22Rv1 (cell line): Measurements from ENCODE around the gene SLC39A9.

ENCODE experiments used
- H3K27ac ChIP-seq: fragments of 450-650 bp; 2 replicates; pipeline ENCODE4 v1.5.1; 2017
- CTCF ChIP-seq: fragments of 450-650 bp; IDR thresholded peaks from 2 replicates; pipeline ENCODE4 v1.5.1; 2017; ENCODE audit warnings: mild to moderate bottlenecking
- ZFX ChIP-seq: fragments of 450-650 bp; IDR thresholded peaks from 2 replicates; pipeline ENCODE4 v1.6.1; 2017; ENCODE audit warnings: antibody characterized with exemption, borderline replicate concordance

The SLC39A9 gene

GRCh38 chr14:69354383-69355153 is 43.9 kb upstream of the SLC39A9 start:
- no peak overlapping the region for H3K27ac ChIP-seq
- TF ChIP-seq ZFX (no peak), CTCF (no peak)

- TF ChIP-seq ZFX (no peak), CTCF (no peak)
- H3K27ac ChIP-seq: no peak overlapping the region
Observed at GRCh38 chr14:69355154-69355597, 43.3 kb upstream of the SLC39A9 start.

- TF ChIP-seq ZFX (no peak), CTCF (no peak)
- H3K27ac ChIP-seq: no peak overlapping the region
Observed at GRCh38 chr14:69355607-69356281, 42.7 kb upstream of the SLC39A9 start.

- no peak for TF ChIP-seq CTCF
- TF ChIP-seq ZFX: no peak
Observed at GRCh38 chr14:69356903-69357543, 41.5 kb upstream of the SLC39A9 start.

GRCh38 chr14:69357544-69358200 is 40.8 kb upstream of the SLC39A9 start:
- H3K27ac ChIP-seq: peak overlapping the region; percentile 55
- no peak for TF ChIP-seq ZFX
- TF ChIP-seq CTCF: no peak

More at GRCh38 chr14:69356903-69357543, 41.5 kb upstream of the SLC39A9 start:
- peak overlapping the region; percentile 55 for H3K27ac ChIP-seq

- H3K27ac ChIP-seq: peak overlapping the region; percentile 55; the same call in 1 of the 2 replicates
- TF ChIP-seq CTCF: no peak
- TF ChIP-seq ZFX: no peak
Observed at GRCh38 chr14:69358233-69358963, 40.1 kb upstream of the SLC39A9 start.
